PC-9 (cell line): ENCODE results near the gene PIK3R5. TPM values are rescaled to one million over a fixed set of nuclear protein-coding genes. Genes with fewer than 3 reads are reported as not detected.

ENCODE experiments used
- BruUV-seq: library from RNA; stranded (reverse); fragments of 400-500 nt; replicated peaks from 2 replicates; lab custom pipeline; 2021; lab: Mats Ljungman, UMichigan
- CTCF ChIA-PET: fragments of 300-600 bp; sonication (Branson Sonifier 250); formaldehyde crosslinking; loops from one replicate; lab custom pipeline; 2022; ENCODE audit warnings: antibody characterized with exemption; lab: Charles Lee
- POLR2A ChIA-PET: fragments of 300-600 bp; sonication (Branson Sonifier 250); formaldehyde crosslinking; loops from one replicate; lab custom pipeline; 2022; ENCODE audit warnings: antibody characterized with exemption; ENCODE audit not compliant: unreplicated experiment; lab: Charles Lee
- DNase-seq, 2 experiments: peaks; one replicate each; pipeline versions ENCODE4 v3.0.0 to v3.0.0-alpha.2; 2015 to 2022; ENCODE audit warnings: mixed read lengths in 1 of 2
- H2AFZ ChIP-seq: fragments of 200-600 bp; sonication (generic); 2 replicates; pipeline ENCODE4 v1.8.1; 2017; ENCODE audit warnings: antibody characterized with exemption
- H3F3A ChIP-seq: fragments of 200-600 bp; sonication (generic); 2 replicates; pipeline ENCODE4 v1.8.1; 2017; ENCODE audit warnings: antibody characterized with exemption, mild to moderate bottlenecking, low read depth; ENCODE audit not compliant: insufficient read depth
- H3K27ac ChIP-seq: fragments of 200-600 bp; sonication (generic); 2 replicates; pipeline ENCODE4 v1.6.1; 2016; ENCODE audit warnings: mixed run types
- H3K27me3 ChIP-seq: fragments of 200-600 bp; sonication (generic); 2 replicates; pipeline ENCODE4 v1.6.1; 2016; ENCODE audit warnings: low read depth, mixed run types; ENCODE audit not compliant: insufficient read depth
- H3K36me3 ChIP-seq: fragments of 200-600 bp; sonication (generic); 2 replicates; pipeline ENCODE4 v1.6.1; 2016; ENCODE audit warnings: low read depth, mixed run types
- H3K4me1 ChIP-seq: fragments of 200-600 bp; sonication (generic); replicated peaks from 2 replicates; pipeline ENCODE4 v1.6.1; 2016; ENCODE audit warnings: mixed run types; ENCODE audit not compliant: insufficient read depth
- H3K4me2 ChIP-seq: fragments of 200-600 bp; sonication (generic); 2 replicates; pipeline ENCODE4 v1.6.1; 2017; ENCODE audit warnings: mixed run types
- H3K4me3 ChIP-seq: fragments of 200-600 bp; sonication (generic); 2 replicates; pipeline ENCODE4 v1.6.1; 2016; ENCODE audit warnings: mixed run types
- H3K79me2 ChIP-seq: fragments of 200-600 bp; sonication (generic); 2 replicates; pipeline ENCODE4 v1.6.1; 2017; ENCODE audit warnings: low read depth, mixed run types
- H3K9me2 ChIP-seq: fragments of 200-600 bp; sonication (generic); 2 replicates; pipeline ENCODE4 v1.8.1; 2017; ENCODE audit warnings: mild to moderate bottlenecking; ENCODE audit not compliant: insufficient read depth
- H3K9me3 ChIP-seq: fragments of 200-600 bp; sonication (generic); 2 replicates; pipeline ENCODE4 v1.8.1; 2016; ENCODE audit warnings: low read depth; ENCODE audit not compliant: insufficient read depth
- H4K20me1 ChIP-seq: fragments of 200-600 bp; sonication (generic); 2 replicates; pipeline ENCODE4 v1.8.1; 2017; ENCODE audit not compliant: insufficient read depth
- EZH2 ChIP-seq: fragments of 200-600 bp; sonication (generic); IDR thresholded peaks from 2 replicates; pipeline ENCODE4 v1.8.0; 2017; ENCODE audit warnings: antibody characterized with exemption, low read depth
- intact Hi-C: fragments of 100-400 bp; cut with micrococcal nuclease; formaldehyde crosslinking; loops from one replicate; pipeline ENCODE4 v1.10.0; 2022; ENCODE audit not compliant: unreplicated experiment
- total RNA-seq: library from RNA; stranded (reverse); gene quantifications from 2 replicates; pipeline ENCODE4 v1.2.3, GENCODE V29; 2021
- TF ChIP-seq, protein P1 (sequence below): fragments of 200-600 bp; sonication (generic); conservative IDR thresholded peaks from 2 replicates; pipeline ENCODE4 v1.6.1; 2017; ENCODE audit warnings: mixed run types, antibody characterized with exemption, mild to moderate bottlenecking, moderate library complexity

Gene PIK3R5
- total RNA-seq, 1 experiment from 2014 or later = not detected

DNA sequence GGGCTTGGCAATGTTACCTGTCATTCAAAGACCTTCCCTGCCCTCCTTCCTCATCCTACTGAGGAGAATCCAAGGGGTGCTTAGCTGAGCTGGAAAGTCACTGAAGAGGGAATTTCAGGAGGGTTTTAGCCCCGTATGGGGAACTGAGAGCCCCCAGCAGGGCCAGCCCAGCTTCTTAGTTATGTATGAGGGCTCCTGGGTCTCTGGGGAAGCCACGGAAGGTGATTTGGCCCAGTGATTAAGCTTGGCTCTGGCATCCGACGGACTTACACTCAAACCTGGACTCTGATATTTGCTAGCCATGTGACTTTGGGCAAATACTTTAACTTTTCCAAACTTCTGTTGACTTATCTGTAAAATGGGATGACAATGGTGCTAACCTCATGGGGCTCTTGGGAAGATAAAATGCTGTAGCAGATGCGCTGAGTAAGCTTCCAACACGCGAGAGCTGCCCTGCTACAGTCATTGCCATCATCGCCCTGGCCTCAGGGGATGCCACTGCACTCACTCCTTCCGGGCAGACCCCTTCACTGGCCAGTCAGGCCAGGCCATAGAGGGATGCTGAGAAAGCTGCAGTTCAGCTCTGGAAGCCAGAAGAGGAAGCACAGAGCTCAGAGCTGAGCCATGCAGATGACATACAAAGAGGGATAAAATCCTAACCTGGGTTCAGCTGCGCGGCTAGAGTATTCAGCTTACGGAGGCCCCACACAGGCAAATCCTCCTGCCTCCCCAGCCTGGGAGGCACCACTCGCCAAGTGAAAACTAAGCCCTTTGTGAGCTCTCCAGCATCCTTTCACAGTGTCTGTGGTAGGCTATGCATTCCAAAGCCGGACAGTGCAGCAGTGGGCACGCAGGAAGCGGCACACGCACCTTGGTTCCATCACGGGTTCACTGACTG is 53.2 kb downstream of the PIK3R5 start:
- H4K20me1 ChIP-seq = no peaks in the 10 kb centered on the region
- CTCF ChIA-PET = no interaction called here

DNA sequence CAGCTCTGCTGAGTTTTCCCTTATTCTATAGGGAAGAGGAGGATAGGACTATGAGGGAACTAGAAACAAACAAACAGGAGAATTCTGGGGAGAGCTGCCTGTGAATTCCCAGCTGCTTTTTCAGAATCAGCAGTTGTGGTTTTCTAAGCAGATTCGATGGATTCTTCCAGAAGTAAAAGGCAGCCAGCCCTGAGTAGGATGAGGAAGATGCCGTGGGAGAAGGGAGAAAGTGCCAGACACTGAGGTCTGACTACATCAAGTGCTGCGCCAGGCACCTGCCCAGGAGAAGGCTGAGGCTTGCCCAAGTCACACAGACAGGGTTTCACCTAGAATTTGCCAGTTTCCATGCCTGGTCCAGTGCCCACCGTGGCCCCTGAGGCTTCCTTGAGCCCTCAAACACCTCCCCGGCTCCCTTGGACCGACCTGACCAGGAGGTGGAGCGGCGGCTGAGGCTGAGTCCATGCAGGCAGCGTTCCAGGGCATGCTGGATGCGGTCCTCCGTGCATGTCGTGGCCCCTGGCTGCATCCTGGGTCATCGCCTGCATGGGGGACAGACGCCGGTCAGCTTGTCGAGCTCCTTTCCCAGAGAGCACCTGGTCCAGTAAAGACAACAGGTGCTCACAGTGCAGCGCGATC is 54.4 kb downstream of the PIK3R5 start:
- BruUV-seq = no TSS peak
- no peak for TF ChIP-seq EZH2
- TF ChIP-seq, protein P1, sequence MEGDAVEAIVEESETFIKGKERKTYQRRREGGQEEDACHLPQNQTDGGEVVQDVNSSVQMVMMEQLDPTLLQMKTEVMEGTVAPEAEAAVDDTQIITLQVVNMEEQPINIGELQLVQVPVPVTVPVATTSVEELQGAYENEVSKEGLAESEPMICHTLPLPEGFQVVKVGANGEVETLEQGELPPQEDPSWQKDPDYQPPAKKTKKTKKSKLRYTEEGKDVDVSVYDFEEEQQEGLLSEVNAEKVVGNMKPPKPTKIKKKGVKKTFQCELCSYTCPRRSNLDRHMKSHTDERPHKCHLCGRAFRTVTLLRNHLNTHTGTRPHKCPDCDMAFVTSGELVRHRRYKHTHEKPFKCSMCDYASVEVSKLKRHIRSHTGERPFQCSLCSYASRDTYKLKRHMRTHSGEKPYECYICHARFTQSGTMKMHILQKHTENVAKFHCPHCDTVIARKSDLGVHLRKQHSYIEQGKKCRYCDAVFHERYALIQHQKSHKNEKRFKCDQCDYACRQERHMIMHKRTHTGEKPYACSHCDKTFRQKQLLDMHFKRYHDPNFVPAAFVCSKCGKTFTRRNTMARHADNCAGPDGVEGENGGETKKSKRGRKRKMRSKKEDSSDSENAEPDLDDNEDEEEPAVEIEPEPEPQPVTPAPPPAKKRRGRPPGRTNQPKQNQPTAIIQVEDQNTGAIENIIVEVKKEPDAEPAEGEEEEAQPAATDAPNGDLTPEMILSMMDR = no peak
- POLR2A ChIA-PET = no interaction called here

More for the DNA sequence above, 53.2 kb downstream of the PIK3R5 start:
- POLR2A ChIA-PET = no interaction called here
- Histone ChIP-seq H3K79me2 (no peaks in the 10 kb centered on the region), H3K36me3 (no peaks in the 10 kb centered on the region), H3K27ac (no peak overlapping the region), H3K27me3 (peaks cover 66% of the 10 kb centered on the region), H3K4me3 (no peak overlapping the region), H3K9me2 (no peaks in the 10 kb centered on the region), H3F3A (no peaks in the 10 kb centered on the region), H3K4me2 (no peak overlapping the region), H3K4me1 (no peaks in the 10 kb centered on the region), H2AFZ (no peak overlapping the region), H3K9me3 (no peaks in the 10 kb centered on the region)
- DNase-seq = no peak
- intact Hi-C loops = no loop called here
- TF ChIP-seq, protein P1 = no peak
- TF ChIP-seq EZH2 = no peak
- BruUV-seq = no TSS peak

DNA sequence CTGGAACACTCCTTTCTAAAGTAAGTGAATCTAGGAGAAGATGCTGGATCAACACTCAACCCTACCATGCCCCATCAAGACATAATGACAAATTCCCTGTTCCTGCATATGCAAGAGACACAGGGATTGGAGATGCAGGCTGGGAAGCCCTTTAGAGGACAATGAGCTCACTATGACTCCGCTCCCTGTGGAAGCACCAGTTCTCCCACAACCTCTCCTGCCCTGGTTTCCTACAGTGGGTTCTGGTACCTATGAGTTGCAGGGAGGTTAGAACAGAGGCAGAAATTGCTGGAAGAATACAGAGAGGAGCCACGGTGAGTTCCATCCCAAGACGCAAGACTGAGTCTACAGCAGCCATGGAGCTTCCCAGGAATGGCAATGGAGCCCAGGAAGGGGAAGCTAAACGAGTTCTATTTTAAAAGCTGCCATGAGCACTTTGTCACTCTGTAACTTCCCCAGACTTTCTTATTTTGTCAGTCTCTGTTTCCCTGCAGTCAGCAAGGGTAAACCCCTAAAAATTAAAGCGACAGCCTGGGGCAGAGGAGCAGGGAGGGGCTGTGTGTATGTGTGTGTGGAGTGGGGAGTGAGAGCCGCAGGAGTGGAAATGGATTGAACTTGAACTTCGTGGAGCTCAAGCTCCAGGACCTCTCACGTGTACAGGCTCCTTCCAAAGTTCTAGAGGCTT is 55.8 kb downstream of the PIK3R5 start:
- BruUV-seq = no TSS peak

More for the DNA sequence above, 54.4 kb downstream of the PIK3R5 start:
- Histone ChIP-seq H3K4me3 (no peak overlapping the region), H3K9me3 (no peaks in the 10 kb centered on the region), H3K27ac (no peak overlapping the region), H3K4me2 (no peak overlapping the region), H2AFZ (no peak overlapping the region), H3K36me3 (no peaks in the 10 kb centered on the region), H3K79me2 (no peaks in the 10 kb centered on the region), H3K9me2 (no peaks in the 10 kb centered on the region), H3K27me3 (peaks cover 73% of the 10 kb centered on the region), H3F3A (no peaks in the 10 kb centered on the region), H4K20me1 (no peaks in the 10 kb centered on the region), H3K4me1 (no peaks in the 10 kb centered on the region)
- no peak for DNase-seq
- intact Hi-C loops = no loop called here
- CTCF ChIA-PET = no interaction called here

More for the DNA sequence above, 55.8 kb downstream of the PIK3R5 start:
- Histone ChIP-seq H3K9me3 (no peaks in the 10 kb centered on the region), H3K9me2 (no peaks in the 10 kb centered on the region), H3K4me1 (no peaks in the 10 kb centered on the region), H3K4me3 (no peak overlapping the region), H3K27me3 (peaks cover 82% of the 10 kb centered on the region), H4K20me1 (no peaks in the 10 kb centered on the region), H3K36me3 (no peaks in the 10 kb centered on the region), H3K79me2 (no peaks in the 10 kb centered on the region), H2AFZ (no peak overlapping the region), H3F3A (no peaks in the 10 kb centered on the region), H3K27ac (no peak overlapping the region), H3K4me2 (no peak overlapping the region)
- DNase-seq = no peak
- POLR2A ChIA-PET = no interaction called here
- intact Hi-C loops = no loop called here
- CTCF ChIA-PET = no interaction called here
- TF ChIP-seq, protein P1 = no peak
- no peak for TF ChIP-seq EZH2
